Cerebellar nuclear complex (tissue), 1 donor: ENCODE measurements around the gene EEFSEC.

ENCODE experiments used
- DNase-seq, 2 experiments: peaks; one replicate each; lab custom pipeline; 2025; lab: John Stamatoyannopoulos, UW

Gene EEFSEC

DNA sequence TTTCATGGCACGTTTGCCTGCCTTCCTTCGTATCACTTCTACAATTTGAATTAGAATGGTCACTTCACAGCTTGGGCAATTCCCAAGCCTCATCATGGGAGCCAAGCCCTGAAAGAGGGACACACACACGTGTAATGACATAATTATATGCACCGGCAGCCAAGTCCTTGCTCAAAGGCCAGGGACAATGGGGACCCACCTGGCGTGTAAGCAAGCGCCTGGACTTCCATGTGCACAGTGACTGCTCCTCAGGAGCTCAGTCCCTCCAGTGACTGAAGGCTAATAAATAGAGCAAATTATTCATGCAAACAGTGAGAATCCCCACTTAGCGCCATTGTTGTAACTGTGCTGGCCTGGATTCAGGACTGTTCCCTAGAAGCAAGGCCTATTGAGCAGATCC lies 198.3 kb downstream of the EEFSEC start:
- DNase-seq, result no peak

- DNase-seq, result no peak
These were observed 199.0 kb downstream of the EEFSEC start for GRCh38 chr3:128352326-128352725.

DNA sequence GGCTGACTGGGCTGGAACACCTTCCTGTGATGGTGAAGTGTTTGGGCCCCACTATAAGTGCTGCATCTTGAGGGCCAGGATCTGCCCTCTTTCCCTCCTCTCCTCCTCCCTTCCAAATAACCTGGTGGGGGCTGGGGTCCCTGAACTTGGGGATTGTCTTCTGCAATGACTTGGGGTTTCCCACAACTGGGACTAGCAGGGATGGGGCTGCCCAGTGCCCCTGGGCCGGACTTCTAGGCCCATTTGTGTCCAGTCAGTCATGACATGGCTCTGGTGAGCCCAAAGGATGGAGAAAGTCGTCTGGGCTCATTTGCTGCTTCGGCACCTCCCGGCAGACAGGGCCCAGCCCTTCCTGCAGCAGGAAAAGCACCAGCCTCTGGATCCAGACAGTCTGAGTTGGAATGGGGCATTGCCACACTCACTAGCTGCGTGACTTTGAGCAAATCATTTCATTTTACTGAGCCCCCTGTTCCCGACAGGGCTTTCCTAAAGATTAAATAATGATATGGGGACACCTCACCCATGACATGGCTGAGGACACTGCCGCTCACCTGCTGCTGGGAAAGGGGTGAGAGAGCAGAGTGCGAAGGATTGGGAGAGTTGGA lies 200.2 kb downstream of the EEFSEC start:
- no peak for DNase-seq

GRCh38 chr3:128353991-128354687 lies 200.9 kb downstream of the EEFSEC start:
- DNase-seq, result no peak

DNA sequence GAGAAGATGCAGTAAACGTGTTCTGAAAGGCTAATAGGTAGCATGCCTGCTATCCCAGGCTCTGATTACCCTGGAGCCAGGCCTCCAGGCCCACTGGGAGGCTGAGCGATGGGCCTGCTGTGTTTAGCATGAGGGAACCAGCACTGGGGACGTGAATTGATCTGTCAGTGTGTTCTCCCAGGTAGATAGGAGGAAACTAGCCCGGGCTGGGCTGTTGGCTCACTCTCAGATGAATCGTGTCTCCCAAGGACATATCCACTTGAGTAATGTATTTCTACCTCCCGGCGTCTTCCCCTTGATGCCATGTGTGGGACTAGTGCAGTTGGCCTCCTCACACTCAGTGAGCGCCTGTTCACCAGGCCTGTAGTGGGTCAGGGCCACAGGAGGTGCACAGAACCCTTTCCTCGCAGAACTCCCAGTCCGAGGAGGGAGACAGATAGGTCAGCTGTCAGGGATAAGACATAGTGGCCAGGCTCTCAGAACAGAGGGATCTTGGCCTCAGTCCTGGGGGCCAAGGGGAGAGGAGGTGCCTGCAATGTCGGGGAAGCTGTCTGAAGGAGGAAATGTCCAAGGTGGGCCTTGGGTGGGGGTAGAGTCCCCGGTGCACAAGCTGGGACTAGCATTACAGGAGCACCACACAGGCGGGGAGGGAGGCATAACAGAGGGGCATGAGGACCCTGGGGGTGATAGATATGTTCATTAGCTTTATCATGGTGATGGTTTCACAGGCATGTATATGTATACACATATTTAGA lies 201.7 kb downstream of the EEFSEC start:
- no peak for DNase-seq

DNA sequence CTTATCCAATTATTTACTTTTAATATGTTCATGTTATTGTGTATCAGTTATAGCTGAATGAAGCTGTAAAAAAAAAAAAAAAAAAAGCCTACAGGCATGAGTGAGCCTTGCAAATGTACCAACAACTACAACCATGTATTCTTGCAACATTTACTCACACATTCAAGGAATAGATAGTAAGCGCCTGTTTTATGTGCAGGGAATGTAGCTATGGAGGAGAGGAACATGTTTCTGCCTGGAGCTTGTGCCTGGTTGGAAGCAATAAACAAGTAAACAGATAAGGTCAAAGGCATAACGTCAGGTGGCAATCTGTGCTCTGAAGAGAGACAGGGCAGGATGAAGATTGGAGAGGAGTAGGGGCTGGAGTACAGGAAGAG lies 202.2 kb downstream of the EEFSEC start:
- no peak for DNase-seq

- no peak for DNase-seq
These were observed 203.5 kb downstream of the EEFSEC start for GRCh38 chr3:128356822-128357221.

DNA sequence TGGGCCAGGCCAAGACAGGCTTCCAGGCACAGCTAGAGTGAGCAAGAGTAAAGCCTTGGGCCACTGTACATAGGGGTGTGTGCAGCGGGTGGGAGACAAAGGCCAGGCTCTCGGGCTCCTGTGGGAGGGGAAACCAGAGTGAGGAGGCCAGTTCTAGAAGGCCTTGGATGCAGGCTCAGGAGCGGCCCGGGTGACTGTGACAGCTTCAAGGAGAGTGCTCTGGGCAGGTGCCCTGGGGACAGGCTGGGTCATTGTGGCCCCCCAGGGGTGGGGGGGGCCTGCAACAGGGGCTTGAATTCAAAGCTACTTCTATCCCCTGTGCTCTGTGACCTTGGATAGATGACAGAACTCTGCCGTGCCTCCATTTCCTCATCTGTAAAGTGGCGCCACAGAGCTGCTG lies 204.3 kb downstream of the EEFSEC start:
- no peak for DNase-seq

DNA sequence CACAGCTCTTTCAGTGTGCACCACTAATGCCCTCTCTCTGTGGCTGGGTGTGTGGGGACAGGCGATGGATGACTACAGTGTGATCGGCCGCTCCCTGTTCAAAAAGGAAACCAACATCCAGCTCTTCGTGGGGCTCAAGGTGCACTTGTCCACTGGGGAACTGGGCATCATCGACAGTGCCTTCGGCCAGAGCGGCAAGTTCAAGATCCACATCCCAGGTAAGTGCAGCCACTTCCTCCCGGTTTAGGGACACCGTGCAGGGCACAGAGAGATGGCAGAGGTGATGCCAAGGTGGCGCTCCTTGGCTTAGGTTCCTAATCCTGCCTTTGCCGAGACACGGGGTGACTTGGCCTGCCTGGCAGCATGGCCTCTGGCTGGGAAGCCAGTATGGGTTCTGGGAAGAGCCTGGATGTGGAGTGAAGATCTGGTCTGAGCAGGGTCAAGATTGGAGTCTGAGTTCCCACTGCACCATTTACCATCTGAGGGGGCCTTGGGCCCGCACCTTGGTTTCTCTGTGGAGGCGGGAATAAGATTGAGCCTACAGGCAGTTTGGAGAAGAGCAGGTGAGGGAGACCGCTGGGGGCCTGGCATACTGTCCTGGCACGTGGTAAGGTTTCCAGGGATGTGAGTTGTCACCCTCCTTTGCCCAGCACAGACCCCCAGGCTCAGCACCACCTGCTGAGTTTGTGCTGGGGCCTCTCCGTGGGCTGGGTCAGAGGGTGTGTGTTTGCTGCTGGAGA lies 205.0 kb downstream of the EEFSEC start:
- DNase-seq, result no peak

GRCh38 chr3:128359060-128359664 lies 205.9 kb downstream of the EEFSEC start:
- DNase-seq, result no peak

- DNase-seq, result no peak
These were observed 206.8 kb downstream of the EEFSEC start for GRCh38 chr3:128359846-128360642.

GRCh38 chr3:128360705-128361271 lies 207.5 kb downstream of the EEFSEC start:
- DNase-seq, result no peak

DNA sequence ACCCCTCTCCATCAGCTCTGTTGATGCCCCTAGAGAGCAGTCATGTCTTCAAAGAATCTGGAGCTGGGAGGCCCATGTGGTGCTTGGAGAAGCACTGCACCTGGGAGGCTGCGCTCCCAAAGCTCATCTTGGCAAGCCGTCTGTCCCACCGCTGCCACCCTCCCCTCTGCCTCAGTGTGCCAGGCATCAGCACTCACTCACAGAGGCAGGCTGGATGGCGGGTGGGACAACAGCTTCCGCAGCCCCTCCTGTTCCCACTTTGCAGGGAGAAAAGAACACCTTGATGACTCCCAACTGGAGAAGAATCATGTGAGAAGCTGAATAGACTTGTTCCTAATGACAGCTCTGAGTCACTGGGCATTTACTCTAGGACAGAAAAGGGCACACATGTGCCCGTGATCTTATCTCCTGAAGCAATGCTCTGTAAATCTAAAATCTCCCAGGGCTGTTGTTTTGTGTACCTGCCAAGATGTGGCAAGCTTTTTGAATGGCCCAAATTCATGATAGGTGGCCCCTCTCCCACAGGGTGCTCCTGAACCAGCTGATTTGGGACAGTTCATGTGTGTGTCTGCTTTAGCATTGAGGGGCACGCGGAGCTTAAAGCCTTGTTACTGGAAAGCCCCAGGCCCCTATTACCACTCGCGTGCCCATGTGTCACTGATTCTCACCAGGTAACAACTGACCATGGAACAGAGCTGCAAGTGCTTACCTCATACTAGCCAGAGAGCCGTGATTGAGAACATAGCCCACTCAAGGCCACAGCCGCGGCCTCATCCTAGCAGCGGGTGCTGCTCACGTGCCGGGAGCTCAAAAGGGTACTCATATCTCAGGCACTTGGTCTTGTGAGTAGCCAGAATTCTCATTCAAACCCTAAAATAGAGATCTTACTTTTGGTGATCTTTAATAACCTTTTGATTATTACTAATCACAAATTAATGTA lies 209.0 kb downstream of the EEFSEC start:
- DNase-seq, result no peak

DNA sequence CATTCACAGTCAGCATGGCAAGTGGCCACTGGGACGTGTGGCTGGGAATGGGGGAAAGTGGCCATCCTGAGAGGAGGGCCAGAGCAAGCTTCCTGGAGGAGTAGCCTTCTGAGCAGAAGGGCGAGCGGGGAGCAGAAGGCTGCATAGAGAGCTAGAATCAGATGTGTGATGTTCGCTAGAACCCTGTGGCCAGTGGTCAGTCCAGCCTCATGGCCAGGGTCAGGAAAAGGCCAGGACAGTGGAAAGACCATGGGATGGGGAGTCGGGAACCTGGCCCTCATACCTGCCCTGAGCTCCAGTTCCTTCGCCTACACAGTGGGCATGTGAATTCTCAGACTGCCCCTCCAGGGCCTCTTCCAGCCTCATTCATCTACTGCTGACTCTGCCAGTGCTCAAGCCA lies 211.0 kb downstream of the EEFSEC start:
- no peak for DNase-seq

DNA sequence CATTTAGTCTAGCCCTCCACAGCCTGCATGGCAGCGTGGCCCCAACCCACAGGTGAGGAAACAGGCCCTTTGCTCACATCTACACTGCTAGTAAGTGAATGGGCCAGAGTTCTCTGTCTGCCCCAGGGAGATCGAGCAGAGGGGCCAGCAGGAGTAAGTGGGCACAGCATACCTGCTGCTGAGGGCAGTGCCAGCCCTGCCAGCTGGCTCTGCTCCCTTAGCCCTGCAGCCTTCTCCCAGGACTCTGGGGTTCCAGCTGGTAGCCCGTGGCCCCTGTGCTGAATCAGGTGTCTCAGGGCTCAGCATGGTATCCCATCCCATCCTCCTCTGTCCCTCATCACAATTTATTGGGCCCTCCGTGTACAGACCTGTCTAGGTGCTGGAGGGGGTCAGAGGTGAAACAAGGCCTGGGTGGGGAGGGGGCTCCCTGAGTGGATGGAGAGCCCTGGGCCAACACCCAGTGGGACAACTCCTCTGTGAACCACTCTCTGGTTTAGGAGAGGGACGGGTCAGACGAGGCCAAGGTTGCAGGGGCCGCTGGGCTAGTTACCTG lies 211.6 kb downstream of the EEFSEC start:
- DNase-seq, result no peak

DNA sequence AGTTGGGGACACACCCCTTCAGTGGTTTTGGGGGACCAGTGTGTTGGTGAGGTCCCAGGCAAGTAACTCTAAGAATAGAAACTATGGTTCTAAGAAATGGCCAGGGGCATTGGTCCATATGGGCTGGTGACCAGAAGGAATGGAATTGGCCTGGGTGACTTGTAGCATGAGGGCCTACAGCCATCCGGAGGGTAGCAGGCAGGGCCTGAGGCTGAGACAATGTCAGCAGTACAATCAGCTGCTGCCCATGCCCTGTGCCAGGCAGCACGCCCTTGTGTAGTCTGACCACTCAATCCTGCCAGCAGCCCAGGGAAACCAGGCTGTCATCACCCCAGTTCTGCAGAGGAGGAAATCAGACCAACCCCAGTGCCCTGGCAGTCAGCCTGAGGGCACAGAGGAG lies 212.9 kb downstream of the EEFSEC start:
- peak in 1 of 2 experiments; percentile 37 for DNase-seq

- no peak for DNase-seq
These were observed 213.4 kb downstream of the EEFSEC start for GRCh38 chr3:128366652-128367051.

GRCh38 chr3:128367221-128367620 lies 213.9 kb downstream of the EEFSEC start:
- DNase-seq, result peak in 1 of 2 experiments; percentile 39

GRCh38 chr3:128367761-128368160 lies 214.5 kb downstream of the EEFSEC start:
- DNase-seq, result no peak
